ENCODE measurements around the gene IQGAP1. TPM values are rescaled to one million over a fixed set of nuclear protein-coding genes. Genes with fewer than 3 reads are reported as not detected.
"Not testable (repeated sequence)": the region's sequence is repeated elsewhere in the genome, so short reads cannot be mapped to it uniquely, and the experiment has no call there.

Gene IQGAP1
- total RNA-seq, 1 donor from 2014 or later = 350 TPM

DNA sequence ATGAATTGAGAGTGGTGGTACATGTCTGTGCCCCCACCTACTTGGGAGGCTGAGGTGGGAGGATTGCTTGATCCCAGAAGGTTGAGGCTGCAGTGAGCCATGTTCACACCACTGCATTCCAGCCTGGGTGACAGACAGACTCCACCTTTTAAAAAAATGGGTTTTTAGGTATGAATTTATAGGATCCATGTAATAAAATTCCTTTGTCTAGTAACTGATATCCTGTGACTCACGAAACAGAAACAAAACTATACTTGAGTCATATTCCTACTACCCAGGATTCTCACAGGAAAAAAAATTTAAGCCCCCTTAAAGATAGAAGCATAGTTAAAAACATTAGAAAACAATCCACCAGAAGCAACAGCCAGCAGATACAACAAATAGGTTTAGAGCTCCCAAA is 131.6 kb downstream of the IQGAP1 start:
- DNase-seq (ENCODE audit: extremely low read depth, low read depth, low spot score) = no peak

DNA sequence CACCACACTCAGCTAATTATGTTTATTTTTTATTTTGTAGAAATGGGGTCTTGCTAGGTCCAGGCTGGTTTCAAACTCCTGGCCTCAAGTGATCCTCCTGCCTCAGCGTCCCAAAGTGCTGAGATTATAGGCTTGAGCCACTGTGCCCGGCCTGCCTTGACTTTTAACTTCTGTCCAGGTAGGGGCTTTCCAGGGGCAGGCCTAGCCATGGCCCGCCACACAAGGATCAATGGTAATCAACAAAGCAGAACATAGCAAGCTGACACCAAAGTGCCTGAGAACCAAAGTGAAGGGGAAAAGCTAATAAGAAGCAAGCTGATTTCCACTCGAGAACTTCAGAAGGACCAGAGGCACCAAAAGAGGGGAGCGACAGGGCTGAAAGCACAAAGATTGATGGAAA is 132.3 kb downstream of the IQGAP1 start:
- DNase-seq (ENCODE audit: extremely low read depth, low read depth, low spot score) = no peak

- DNase-seq (ENCODE audit: extremely low read depth, low read depth, low spot score) = no peak
Measured at GRCh38 chr15:90523373-90523772, 135.3 kb downstream of the IQGAP1 start.

- DNase-seq (ENCODE audit: extremely low read depth, low read depth, low spot score) = not testable (repeated sequence)
Measured at GRCh38 chr15:90524018-90524803, 136.2 kb downstream of the IQGAP1 start.

GRCh38 chr15:90529011-90529370 is 140.9 kb downstream of the IQGAP1 start:
- no peak for DNase-seq (ENCODE audit: extremely low read depth, low read depth, low spot score)

DNA sequence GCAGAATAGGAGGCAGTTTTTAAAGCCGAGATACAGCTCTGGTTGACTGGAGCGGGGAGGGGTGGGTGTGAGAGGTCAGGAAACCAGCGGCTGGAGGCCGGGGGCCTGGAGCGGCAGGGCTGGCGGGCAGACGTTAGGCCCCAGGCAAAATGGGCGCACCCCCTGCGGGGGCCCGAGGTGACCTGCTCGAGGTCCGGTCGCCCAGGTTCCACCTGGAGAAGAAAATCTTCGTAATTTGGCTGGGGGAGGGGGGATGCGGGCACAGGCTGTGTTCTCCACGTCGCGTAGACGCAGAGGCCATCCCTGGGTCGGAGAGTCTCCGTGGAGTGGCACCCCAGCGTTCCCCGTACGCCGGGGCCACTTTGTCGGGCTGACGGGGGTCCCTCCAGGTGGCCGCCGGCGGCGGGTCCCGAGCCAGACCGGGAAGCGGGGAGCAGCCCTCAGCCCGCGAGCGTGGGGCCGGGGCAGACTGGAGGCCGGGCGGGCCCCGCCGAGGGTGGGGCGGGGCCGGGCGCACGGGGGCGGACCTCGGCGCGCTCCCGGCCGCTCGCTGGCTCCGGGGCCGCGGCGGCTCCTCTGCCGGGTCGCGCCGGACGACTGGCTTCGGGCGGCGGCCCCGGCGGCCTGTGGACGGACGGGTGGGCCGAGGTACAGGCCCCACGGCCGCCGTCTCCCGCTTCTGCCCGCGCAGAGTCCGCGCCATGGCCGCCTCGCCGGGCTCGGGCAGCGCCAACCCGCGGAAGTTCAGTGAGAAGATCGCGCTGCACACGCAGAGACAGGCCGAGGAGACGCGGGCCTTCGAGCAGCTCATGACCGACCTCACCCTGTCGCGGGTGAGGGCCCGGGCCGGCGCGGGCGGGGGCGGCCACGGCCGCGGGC is 141.6 kb downstream of the IQGAP1 start, which contains the start of gene CRTC3:
CRTC3 (plus strand) TSS at position 553 of the 879 bp plus-strand sequence; CDS start at position 702, 149 bp downstream.
- DNase-seq (ENCODE audit: extremely low read depth, low read depth, low spot score) = no peak

GRCh38 chr15:90530250-90531051 is 142.4 kb downstream of the IQGAP1 start:
- no peak for DNase-seq (ENCODE audit: extremely low read depth, low read depth, low spot score)

DNA sequence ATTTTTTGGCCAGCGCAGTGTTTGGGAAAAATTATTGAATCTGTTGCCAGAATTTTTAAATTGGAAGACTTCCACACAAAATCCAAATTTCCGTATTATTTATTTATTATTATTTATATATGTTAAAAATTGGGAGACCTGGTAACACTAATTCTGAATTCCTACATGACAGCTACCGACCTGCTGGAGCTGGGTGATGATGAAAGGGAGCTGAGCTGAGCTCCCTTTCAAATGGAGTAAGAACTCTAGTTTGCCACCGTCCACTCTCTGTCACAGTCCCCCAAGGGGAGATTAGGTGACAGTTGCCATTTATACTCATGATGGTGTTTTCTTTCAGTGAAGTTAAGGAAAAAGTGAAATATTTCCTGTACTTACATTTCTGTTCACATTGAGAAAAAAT is 143.1 kb downstream of the IQGAP1 start:
- DNase-seq (ENCODE audit: extremely low read depth, low read depth, low spot score) = no peak

DNA sequence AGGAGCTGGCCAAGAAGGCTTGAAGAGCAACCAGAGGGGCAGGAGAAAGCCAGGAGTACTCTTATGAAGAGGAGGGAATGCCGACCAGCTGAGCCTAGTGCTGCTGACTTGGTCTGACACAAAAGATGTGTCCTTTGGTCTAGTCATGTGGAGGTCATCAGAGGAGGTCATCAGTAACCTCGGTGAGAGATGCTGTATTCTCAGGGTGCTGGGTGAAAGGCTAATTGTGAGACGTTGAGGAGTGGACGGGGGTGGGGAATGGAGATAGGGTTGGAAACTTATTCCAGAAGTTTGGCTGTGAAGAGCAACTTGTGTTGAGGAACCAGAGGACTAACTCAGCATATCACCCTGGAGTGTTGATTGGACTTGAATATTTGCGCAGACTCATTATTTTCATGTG is 147.2 kb downstream of the IQGAP1 start:
- DNase-seq (ENCODE audit: extremely low read depth, low read depth, low spot score) = no peak

- no peak for DNase-seq (ENCODE audit: extremely low read depth, low read depth, low spot score)
Measured at GRCh38 chr15:90539789-90540188, 151.7 kb downstream of the IQGAP1 start.

- DNase-seq (ENCODE audit: extremely low read depth, low read depth, low spot score) = no peak
Measured at GRCh38 chr15:90540768-90541167, 152.7 kb downstream of the IQGAP1 start.

DNA sequence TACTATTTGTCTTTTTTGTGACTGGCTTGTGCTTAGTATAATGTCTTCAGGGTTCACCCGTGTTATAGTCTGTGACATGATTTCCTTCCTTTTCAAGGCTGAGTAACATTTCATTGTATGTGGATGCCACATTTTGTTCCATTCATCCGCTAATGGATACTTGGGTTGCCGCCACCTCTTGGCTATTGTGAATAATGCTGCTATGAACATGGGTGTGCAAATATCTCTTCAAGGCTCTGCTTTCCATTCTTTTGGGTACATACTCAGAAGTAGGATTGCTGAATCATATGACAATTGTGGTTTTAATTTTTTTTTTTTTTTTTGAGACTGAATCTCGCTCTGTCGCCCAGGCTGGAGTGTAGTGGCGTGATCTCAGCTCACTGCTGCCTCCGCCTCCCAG is 157.1 kb downstream of the IQGAP1 start:
- DNase-seq (ENCODE audit: extremely low read depth, low read depth, low spot score) = no peak

DNA sequence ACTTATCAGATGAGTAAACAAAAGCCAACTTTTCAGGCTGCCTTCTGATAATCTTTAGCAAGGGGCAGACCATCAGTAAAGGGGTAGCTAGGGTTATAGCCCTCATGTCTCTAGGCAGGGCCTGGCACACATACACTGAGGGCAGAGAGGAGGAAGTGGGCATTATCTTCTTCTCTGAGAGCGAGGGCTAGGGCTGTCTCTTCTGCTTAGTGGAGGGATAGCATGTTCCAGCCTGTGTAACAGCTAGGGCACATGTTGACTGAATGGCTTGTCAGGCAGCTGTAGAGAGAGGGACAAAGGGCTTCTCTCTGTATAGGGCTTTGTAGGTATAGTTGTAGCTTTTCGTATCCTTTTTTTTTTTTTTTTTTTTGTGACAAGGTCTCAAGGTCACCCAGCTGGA is 159.5 kb downstream of the IQGAP1 start:
- no peak for DNase-seq (ENCODE audit: extremely low read depth, low read depth, low spot score)

DNA sequence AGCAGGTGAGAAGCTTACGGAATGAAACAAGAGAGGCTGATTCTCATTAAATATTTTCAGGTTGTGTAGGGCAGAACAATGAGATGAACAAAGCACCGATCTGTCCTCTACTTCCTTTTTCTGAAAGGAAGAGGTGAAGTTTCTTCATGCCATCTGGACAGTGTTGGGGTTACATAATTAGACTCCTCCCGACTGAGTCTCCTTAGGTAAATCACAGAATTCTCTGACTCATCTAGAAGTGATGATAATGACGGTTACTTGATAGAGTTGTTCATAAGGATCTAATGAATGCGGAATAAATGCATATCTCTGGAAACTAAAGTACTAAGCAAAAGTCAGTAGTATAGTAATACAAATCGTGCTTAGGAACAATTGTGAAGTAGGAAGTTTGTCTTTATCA is 162.9 kb downstream of the IQGAP1 start:
- DNase-seq (ENCODE audit: extremely low read depth, low read depth, low spot score) = no peak

Other genes with a start within 250 kb of the IQGAP1 start
- gene SEMA4B, start 186.9 kb upstream of the IQGAP1 start, total RNA-seq = 16.3 and 16.7 TPM in 2 replicates
- gene CIB1, start 154.3 kb upstream of the IQGAP1 start, total RNA-seq = 36.3 and 44.9 TPM in 2 replicates
- 12.4 and 16.4 TPM in 2 replicates for gene GDPGP1, start 154.0 kb upstream of the IQGAP1 start, total RNA-seq
- not detected in 2 replicates for gene TTLL13, start 138.7 kb upstream of the IQGAP1 start, total RNA-seq
- 52.7 and 64.9 TPM in 2 replicates for gene NGRN, start 122.6 kb upstream of the IQGAP1 start, total RNA-seq
- 1.3 and 1.6 TPM in 2 replicates for gene ZNF774, start 36.0 kb upstream of the IQGAP1 start, total RNA-seq
- 13.3 and 22.9 TPM in 2 replicates for gene CRTC3, start 141.7 kb downstream of the IQGAP1 start, total RNA-seq

All from glomerular endothelial cell (primary cell).